HL-60 (cell line): ENCODE results near the gene MAGEB6.

Experiments used
- CTCF ChIP-seq: IDR thresholded peaks from one replicate; pipeline ENCODE4 v1.5.1; 2011; ENCODE audit warnings: low read length, control low read depth, inconsistent platforms; ENCODE audit not compliant: insufficient read depth
- GABPA ChIP-seq: IDR thresholded peaks from 2 replicates; pipeline ENCODE4 v1.6.1; 2012; ENCODE audit warnings: low read depth
- POLR2AphosphoS5 ChIP-seq: IDR thresholded peaks from 2 replicates; pipeline ENCODE4 v1.6.1; 2012; ENCODE audit warnings: low read depth
- REST ChIP-seq: IDR thresholded peaks from 2 replicates; pipeline ENCODE4 v1.6.1; 2012; ENCODE audit warnings: low read depth; ENCODE audit not compliant: insufficient replicate concordance
- SPI1 ChIP-seq: IDR thresholded peaks from 2 replicates; pipeline ENCODE4 v1.6.1; 2012; ENCODE audit warnings: low read depth, mild to moderate bottlenecking, borderline replicate concordance

GRCh38 chrX:26146024-26146423 is 46.2 kb upstream of the MAGEB6 start:
- TF ChIP-seq POLR2AphosphoS5 (no peak), REST (no peak), CTCF (no peak), GABPA (no peak), SPI1 (no peak)
